ENCODE measurements around the gene BEND5. TPM values are rescaled to one million over a fixed set of nuclear protein-coding genes. Genes with fewer than 3 reads are reported as not detected.

Gene BEND5
- total and polyA plus RNA-seq, 10 of the 15 experiments (the other 5 are each of a cell fraction or from before 2014, with no cell fraction given): 0.26 TPM; not detected in 9

DNA sequence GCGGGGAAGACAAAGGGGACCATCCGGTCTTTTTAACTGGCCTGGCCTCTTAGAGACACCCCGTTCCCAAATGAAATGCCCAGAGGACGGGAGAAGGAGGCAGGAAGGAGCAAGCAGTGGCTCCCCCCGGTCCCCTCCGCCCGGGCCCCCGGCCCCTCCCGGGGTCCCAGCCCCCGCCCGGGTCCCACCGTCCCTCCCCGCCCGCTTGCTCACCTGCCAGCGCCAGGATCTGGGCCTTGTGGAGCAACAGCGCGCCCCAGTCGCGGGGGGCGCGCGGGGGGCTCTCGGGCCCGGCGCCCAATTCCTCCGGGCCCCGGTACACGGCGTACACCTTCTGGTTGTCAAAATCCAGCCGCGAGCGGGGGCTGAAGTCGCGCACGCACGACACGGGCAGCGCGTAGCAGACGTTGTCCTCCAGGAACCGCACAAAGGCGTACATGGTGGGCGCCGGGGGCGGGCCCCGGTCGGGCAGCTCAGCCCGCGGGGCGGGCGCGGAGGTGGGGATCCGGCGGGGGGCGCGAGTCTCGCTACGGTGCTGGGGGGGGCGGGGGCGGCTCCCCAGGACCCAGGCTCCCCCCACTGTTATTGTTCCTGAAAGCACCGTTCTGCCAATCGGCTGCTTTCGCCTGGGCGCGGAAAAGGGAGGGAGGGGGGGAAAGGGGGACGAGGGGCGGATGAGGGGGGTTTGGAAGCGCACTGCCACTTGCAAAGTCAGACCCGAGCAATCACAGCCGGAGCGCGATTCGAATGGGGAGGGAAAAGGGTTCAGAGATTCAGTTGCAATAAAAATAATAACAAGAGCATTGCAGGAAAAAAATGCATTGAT, at the start of gene BEND5 (continued):
- TF ChIP-seq, protein P1, sequence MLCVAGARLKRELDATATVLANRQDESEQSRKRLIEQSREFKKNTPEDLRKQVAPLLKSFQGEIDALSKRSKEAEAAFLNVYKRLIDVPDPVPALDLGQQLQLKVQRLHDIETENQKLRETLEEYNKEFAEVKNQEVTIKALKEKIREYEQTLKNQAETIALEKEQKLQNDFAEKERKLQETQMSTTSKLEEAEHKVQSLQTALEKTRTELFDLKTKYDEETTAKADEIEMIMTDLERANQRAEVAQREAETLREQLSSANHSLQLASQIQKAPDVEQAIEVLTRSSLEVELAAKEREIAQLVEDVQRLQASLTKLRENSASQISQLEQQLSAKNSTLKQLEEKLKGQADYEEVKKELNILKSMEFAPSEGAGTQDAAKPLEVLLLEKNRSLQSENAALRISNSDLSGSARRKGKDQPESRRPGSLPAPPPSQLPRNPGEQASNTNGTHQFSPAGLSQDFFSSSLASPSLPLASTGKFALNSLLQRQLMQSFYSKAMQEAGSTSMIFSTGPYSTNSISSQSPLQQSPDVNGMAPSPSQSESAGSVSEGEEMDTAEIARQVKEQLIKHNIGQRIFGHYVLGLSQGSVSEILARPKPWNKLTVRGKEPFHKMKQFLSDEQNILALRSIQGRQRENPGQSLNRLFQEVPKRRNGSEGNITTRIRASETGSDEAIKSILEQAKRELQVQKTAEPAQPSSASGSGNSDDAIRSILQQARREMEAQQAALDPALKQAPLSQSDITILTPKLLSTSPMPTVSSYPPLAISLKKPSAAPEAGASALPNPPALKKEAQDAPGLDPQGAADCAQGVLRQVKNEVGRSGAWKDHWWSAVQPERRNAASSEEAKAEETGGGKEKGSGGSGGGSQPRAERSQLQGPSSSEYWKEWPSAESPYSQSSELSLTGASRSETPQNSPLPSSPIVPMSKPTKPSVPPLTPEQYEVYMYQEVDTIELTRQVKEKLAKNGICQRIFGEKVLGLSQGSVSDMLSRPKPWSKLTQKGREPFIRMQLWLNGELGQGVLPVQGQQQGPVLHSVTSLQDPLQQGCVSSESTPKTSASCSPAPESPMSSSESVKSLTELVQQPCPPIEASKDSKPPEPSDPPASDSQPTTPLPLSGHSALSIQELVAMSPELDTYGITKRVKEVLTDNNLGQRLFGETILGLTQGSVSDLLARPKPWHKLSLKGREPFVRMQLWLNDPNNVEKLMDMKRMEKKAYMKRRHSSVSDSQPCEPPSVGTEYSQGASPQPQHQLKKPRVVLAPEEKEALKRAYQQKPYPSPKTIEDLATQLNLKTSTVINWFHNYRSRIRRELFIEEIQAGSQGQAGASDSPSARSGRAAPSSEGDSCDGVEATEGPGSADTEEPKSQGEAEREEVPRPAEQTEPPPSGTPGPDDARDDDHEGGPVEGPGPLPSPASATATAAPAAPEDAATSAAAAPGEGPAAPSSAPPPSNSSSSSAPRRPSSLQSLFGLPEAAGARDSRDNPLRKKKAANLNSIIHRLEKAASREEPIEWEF (IDR thresholded peaks at IDR 0.05; ENCODE audit: insufficient replicate concordance, low read depth, low read length): no peak

DNA sequence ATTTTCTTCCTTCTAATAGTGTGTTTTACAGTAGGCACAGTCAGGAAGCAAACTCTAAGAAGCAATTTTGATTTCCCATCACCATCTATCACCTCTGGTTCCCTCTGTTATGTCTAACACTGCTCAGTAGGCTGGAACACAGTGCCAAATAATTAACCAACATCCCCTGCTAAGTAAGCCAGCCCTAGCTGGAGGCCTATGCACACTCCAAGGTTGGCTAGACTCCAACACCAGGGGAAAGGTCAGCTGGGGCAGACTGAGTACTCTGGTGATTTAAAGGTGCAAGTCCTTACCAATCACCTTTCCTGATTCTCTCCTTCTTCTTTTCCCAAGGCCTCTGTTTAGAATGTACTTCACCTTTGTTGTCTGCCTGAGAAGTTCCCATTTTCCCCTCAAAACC, 46.5 kb upstream of the BEND5 start:
- intact Hi-C loops (cut with micrococcal nuclease; ENCODE audit: unreplicated experiment) (no loop called here), in situ Hi-C loops (cut with MboI) (no loop called here)
- 0 out of 4 replicates have a peak, but pooled peaks cover 0 to 1% of the 10 kb centered on the region in 2 experiments for H3K27me3 ChIP-seq (replicated peaks in 1 of 2; ENCODE audit: control insufficient read depth in 2 of 2, insufficient read depth in 2 of 2, low read length in 1 of 2)
- ChIA-PET POLR2A (no interaction called here), SMC1A (ENCODE audit: uncharacterized antibody, unreplicated experiment) (no interaction called here), RAD21 (ENCODE audit: unreplicated experiment) (no interaction called here), CTCF (no interaction called here)
- FAIRE-seq (no peak), DNase-seq (ENCODE audit: low read depth, low spot score) (no peak), ATAC-seq (no peak)
- H4K20me1 ChIP-seq (ENCODE audit: control insufficient read depth, insufficient read depth): no peaks in the 10 kb centered on the region
- no peaks in the 10 kb centered on the region for H3K4me1 ChIP-seq (ENCODE audit: control insufficient read depth, insufficient read depth, low read length)
- H2AFZ ChIP-seq (ENCODE audit: control insufficient read depth, low read depth, low read length): no peak overlapping the region
- H3K36me3 ChIP-seq (ENCODE audit: control insufficient read depth in 2 of 2, insufficient read depth in 2 of 2, low read length in 1 of 2): no peaks in the 10 kb centered on the region
- no peak overlapping the region for H3K4me3 ChIP-seq
- H3K27ac ChIP-seq (ENCODE audit: control insufficient read depth, insufficient read depth): no peak overlapping the region
- H3K9me3 ChIP-seq (replicated peaks; ENCODE audit: control insufficient read depth, insufficient read depth, low read length): no peaks in the 10 kb centered on the region
- no peaks in the 10 kb centered on the region for H3K79me2 ChIP-seq (ENCODE audit: control insufficient read depth, insufficient read depth, low read length)
- no TSS peak for BruUV-seq (replicated peaks)
- no peak overlapping the region for H3K4me2 ChIP-seq (ENCODE audit: control insufficient read depth, insufficient read depth)
- H3K9ac ChIP-seq (ENCODE audit: control insufficient read depth, insufficient read depth, low read length): no peak overlapping the region
- TF ChIP-seq JUND (IDR thresholded peaks at IDR 0.05; ENCODE audit: low read depth, low read length) (no peak), SMC3 (IDR thresholded peaks at IDR 0.05; ENCODE audit: borderline replicate concordance, low read length) (no peak), EED (IDR thresholded peaks at IDR 0.05; ENCODE audit: low read depth) (no peak), SMARCA5 (IDR thresholded peaks at IDR 0.05) (no peak), RB1 (IDR thresholded peaks at IDR 0.05; ENCODE audit: borderline replicate concordance) (no peak), MEF2A (IDR thresholded peaks at IDR 0.05; ENCODE audit: insufficient read depth, low read depth, low read length) (no peak), ZNF384 (IDR thresholded peaks at IDR 0.05; ENCODE audit: borderline replicate concordance, low read depth, low read length) (no peak), MEF2B (IDR thresholded peaks at IDR 0.05; ENCODE audit: partially characterized antibody, poor library complexity, severe bottlenecking) (no peak), FOS (IDR thresholded peaks at IDR 0.05; ENCODE audit: borderline replicate concordance, extremely low read depth, insufficient read length) (no peak), NFIC (IDR thresholded peaks at IDR 0.05; ENCODE audit: low read depth, low read length) (no peak), CHD2 (IDR thresholded peaks at IDR 0.05; ENCODE audit: borderline replicate concordance, low read depth, low read length) (no peak)
- TF ChIP-seq, protein P2, sequence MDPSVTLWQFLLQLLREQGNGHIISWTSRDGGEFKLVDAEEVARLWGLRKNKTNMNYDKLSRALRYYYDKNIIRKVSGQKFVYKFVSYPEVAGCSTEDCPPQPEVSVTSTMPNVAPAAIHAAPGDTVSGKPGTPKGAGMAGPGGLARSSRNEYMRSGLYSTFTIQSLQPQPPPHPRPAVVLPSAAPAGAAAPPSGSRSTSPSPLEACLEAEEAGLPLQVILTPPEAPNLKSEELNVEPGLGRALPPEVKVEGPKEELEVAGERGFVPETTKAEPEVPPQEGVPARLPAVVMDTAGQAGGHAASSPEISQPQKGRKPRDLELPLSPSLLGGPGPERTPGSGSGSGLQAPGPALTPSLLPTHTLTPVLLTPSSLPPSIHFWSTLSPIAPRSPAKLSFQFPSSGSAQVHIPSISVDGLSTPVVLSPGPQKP (IDR thresholded peaks at IDR 0.05; ENCODE audit: low read depth, low read length): no peak

Measured in GM12878 (cell line).